ENCODE measurements around the gene ATP13A5. TPM values are rescaled to one million over a fixed set of nuclear protein-coding genes. Genes with fewer than 3 reads are reported as not detected.

Gene ATP13A5
- polyA plus RNA-seq, 3 donors: 0.18 to 0.22 TPM; not detected in 1

DNA sequence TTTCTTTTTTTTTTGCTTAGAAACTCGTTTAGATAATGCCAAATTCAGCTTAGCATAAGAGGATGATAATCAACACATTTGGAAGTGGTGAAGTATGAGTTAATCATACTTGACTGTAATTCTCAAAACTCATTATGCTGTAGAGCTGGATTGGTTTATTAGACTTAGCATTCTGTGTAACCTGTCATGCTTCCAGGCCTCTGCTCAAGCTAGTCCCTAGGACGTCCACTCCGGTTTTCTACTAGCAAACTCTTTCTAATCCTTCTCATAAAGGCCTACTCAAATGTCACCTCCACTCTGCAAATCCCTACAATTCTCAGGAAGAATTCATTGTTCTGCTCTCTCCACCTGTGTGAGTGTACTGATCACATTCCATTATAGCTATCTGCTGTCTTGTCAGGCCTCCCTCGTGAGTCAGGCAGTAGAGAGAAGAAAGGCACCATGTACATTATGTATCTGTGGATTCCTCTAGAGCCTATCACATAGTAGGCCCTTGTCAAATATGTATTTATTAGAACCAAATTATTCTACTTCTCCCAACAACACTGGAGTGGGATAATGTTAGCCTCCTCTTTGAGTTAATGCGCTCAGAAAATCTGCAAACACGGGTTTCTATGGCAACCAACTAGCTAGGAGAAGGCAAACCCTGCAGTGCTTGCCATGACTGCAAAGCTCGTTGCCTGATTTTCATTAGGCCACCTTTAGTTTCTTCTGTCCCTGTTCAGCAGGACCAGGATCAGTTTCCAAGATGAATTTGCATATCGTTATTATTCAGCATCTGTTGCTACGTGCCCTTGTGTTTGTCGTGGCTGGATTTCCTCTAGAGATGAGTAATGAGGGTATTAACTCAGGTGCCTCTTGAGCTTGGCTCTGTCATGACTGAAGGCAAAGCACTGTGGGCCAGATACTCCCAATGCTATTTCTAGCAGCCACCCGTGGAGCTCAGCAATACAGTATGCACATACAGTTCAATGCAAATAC is 30.7 kb downstream of the ATP13A5 start:
- DNase-seq: peak; percentile 20

DNA sequence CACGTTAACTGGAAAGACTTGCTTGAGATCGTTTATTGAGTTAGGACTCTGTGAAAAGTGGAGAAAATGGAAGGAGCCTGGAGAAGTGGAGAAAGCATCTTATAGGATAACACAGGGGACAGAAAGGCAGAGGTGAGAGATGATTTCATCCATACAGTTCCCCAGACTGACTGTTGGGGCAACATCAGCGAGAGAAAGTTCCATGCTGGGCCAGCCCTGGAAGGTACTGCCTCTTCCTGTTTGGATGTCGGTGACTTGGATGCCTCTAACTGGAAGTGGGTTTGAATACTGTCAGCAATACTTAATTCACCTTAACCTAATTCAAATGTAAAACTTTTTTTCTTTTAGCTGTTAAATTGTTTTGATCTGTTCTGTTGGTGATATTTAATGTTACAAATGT is 32.3 kb downstream of the ATP13A5 start:
- no peak for DNase-seq

DNA sequence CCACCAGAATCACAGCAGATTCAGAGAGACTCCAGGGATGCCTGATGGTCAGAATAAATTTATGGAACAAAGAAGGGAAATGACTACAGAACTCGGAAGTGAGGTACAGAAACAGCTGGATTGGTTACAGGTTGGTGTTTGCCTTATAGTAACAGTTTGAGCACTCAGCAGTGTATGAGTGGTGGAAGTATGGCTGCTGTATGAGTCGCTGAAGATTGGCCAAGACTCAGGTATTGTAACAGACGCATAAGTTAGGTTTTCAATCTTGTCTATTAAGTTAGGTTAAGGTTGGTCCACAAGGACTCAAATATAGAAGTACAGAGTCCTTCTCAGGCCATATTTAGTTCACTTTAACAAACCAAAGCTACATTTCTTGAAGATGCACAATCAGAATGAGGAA is 33.1 kb downstream of the ATP13A5 start:
- DNase-seq: no peak

DNA sequence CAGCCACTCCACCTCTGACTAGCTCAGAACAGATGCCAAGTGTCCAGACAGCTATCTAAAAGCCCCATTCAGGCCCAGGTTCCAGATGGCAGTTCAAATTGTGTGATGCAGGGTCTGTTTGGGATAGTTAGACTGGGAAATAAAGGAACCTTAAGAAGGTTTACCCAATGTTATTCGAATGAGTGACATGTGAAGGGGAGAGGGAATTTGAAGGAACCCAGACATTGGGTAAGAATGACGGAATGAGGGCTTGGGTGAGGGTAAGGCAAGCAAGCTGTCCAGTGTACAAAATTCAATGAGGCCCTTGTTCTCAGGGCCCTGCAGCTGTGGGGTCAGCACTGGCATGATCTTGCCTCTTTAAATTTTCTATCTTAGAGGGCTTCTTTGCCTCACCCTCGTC is 34.1 kb downstream of the ATP13A5 start:
- no peak for DNase-seq

DNA sequence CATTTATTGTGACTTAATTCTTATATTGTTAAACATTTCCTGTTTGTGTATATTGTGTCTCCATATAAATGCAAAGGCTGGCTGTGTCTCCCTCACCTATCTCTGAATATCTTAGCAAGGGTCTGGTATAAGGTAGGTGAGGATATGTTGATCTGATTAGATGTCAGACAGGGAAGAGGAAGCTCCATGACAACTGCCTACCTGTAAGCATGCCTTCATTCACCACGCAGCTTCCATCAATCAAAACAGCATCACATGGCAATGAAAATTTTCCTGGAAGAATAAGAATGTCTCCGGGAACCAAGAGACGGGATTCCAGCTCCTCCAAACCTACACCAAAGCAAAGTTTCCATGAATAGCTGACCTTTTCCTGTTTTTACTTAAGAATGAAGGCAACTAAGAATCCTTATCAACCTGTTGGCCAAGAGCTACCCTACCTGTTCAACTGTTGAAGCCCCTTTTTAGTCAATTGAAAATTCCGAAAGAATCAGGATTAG is 34.8 kb downstream of the ATP13A5 start:
- DNase-seq: no peak

DNA sequence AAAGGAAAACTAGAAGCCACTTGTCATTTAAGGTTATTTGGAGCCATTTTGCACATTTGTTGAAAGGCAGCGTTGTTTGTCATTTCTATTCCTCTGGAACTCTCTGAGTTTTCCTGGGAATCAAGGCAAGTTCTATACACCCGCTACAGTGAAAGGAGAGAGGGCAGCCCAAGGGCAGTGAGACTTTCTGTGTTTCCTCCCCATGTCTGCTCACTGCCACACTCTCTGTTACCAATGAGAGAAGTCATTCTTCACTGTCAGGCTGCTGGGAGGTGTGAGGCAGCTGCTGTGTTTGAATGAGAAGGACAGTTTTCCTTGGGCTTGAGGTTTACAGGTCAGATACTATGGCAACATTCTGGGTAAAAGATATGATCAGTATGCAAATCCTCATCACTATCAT is 36.0 kb downstream of the ATP13A5 start:
- no peak for DNase-seq

DNA sequence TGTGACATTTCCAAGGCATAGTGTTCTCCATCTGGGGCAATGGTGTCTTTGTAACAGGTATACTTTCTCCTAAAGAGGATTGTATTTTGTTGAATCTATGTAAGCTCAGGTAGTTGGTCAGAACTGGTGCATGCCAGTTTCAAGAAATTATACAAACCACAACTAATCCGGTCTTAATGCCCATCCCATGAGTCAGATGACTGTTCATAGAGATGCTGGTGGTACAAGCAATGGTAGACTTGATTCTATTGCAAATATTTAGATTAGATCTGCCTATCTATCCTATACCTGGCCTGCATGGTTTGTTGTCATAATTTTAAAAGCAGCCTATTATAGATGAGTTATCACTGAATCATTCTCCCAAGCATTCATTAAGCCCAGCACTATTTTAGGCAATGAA is 43.5 kb downstream of the ATP13A5 start:
- no peak for DNase-seq

DNA sequence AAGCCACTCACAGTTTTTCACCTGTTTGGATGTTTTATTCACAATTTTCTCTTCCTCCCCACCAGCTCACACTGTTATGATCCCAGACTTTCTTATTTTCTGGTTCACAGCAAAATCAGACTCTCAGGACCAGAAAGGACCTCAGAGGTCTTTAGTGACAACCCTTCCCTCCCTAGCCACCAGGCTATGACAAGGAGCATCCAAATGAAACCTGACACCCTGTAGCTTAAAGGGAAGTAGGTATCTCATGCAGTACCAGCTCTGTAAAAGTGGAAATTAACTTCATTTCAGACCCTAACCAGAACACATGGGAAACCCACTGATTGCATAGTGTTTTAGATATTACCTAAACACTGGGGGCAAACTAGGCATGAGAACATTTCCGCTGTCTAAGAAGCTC is 45.3 kb downstream of the ATP13A5 start:
- no peak for DNase-seq

DNA sequence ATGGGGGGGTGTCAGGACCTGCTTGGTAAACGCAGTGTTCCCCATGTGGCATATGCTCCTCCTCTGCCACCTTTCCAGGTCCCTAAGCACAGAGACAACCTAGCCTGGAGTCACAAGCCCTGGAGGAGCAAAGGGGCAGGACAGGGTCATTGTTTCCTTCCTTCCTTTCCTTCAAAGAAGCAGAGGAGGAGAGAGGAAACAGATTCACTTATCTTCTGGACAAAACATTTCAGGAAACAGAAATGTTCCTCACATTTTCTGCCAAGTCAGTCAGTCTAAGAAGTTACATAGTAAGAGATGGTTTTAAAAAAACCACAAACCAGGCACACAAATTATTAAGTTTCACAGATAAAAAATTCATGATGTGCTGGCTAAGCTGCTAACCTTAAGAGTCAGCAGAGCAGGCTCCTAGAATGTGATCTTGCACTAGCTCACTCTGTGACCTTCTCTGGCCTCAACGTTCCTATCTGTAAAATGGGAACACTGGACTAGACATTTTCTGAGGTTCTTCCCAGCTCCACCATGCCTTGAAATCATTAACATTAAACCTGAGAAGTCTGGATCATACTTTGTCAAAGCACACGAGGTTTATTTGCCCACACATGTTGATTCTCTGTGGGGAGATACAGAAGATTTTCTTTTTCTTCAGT is 47.9 kb downstream of the ATP13A5 start:
- no peak for DNase-seq

DNA sequence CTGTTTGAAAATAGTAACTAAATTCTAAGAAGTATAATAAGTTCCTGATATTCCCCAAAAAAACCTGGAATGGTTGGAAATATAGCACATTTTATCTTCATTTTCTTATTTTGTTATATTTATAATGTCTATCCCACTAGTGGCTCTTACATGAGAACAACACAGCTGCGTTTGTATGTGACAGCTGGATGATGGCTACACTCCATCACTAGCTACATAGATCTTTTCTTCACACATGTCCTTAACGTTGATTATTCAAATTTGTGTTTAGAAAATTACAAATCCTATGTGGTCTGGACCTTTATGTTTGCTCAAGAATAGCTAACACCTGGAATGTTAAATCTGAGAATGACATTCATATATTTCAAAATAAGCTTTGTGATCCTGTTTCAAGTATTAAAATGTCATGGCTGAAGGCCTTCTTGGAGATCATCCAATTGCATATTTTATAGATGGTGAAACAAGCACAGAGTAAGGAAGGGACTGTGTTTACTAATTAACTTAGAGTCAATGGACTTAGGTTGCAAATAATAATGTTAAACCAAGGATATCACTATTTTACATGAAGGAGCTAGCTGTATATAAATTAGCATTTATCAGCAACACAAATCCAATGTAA is 60.8 kb downstream of the ATP13A5 start:
- peak; percentile 44 for DNase-seq

DNA sequence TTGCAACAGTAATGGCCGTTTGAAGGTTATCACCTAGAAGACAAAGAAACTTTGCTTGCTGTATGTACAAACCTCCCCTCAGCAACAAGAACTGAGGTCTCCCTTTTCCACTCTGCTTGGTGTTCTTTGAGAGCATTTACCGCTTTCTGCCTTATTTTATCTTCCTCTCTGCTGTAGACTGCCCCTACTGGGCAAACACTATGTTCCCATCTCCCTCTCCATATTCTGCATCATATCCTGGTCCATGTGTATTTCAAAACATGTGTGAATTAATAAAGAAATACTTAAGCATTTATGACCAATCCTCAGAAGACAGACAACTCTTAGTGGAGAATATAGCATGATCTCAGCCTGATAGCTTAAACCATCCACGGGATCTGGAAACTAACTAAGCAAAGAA is 64.4 kb downstream of the ATP13A5 start:
- DNase-seq: no peak

DNA sequence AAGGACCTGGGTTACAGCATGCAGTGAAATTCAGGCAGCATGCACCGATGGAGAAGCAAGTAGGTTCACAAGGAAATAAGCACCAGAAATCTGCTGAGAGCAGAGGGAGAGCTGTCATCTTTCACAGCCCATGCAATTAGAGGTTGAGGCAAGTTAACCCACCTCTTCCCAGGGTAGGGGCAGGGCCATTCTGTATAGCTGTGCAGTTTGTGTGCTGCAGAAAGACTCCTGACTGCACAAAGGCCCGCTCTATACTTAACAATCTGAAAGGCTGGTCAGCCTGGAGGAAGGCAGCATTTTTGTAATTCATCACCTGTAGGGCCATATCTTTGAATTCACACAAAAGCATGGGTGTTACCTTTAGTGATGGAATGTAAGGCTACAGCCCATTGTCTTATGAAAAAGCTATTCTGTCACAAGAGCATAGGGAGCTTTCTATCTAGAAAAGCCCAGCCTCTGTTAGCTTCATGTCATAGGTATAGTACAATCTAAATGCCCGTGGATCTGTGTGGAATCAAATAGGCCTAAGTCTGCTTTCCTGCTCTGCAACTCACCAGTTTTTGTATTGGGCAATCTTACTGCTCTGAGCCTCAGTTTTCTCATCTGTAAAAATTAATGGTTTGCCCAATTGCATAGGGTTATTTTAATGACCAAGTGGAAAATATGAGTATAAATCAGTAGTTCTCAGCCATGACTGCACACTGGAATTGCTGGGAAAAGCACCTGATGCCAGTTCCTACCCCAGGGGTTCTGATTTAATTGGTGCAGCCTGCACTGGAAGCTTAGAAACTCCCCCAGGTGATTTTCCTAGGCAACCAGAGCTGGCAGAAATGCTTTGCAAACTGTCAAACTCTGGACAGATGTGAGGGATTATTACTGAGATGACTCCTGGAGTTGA is 65.2 kb downstream of the ATP13A5 start:
- no peak for DNase-seq

DNA sequence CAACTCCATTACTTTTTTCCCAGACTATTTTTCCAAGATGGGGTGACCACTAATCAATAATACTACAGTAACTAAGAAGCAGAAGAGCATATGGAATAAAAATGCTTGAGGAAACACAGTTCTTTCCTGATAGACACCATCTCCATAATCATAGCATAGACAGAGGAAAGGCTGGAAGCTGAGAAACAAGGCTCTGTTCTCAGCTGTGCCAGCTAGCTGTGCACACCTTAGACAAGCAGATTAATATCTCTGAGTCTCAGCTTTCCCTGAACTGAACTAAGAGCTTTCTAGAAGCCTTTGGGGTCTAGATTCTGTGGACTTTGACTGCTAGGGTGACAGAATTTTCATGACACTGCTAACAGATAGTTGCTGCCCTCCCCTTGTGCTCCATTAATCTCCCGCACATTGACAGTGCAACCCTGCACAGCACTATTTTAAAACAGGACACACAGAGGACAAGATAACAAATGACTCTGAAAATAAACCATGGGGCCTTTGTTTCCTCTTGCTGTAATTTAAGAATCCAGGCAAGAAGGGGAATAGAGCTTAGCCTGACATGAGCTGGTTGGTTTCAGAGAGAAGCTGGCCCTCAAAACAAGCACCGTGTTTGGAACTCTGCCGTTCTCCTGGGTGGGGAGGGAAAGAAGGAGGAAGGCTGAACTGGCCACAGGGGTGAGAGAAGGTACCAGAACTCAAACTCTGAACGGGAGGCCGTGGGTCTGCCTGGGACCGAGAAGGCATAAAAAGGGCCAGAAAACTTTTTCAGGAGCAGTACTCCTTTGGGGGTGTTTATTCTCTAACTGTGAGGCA is 67.4 kb downstream of the ATP13A5 start:
- DNase-seq: peak; percentile 62

DNA sequence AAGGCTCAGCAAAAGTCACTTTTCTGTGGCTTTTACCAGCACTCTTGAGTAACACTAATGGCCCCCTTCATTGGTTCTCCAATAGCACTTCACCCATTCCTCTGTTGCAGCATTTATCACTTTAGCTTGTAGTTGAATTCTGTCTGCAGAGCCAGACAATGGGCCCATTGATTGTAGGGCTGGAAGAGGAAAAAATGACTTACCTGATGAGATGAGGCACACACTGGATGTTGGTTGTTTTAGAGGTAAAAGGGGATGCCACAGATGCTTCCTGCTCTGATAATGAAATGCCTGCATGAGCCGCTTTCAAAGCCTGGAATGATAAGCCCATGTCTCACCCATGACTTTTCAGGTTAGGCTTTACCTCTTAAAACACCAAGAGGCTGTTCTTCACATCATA is 73.2 kb downstream of the ATP13A5 start:
- no peak for DNase-seq

DNA sequence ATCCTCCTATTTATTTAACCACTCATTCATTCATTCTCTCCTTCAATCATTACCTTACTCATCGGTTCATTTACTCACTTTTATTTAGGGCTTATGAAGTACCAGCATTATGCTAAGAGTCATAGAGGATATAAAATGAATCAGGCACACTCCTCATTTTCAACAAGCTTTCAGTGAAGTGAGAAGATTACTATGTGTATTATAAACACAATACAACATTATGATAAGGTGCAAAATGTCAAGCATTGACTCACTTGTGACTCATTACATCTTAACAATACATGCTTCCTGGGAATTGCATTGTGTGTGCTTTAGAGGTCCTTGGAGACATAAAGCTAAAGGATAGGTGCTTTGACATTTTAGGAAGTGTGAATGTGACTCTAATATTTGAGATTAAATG is 77.1 kb downstream of the ATP13A5 start:
- DNase-seq: no peak

DNA sequence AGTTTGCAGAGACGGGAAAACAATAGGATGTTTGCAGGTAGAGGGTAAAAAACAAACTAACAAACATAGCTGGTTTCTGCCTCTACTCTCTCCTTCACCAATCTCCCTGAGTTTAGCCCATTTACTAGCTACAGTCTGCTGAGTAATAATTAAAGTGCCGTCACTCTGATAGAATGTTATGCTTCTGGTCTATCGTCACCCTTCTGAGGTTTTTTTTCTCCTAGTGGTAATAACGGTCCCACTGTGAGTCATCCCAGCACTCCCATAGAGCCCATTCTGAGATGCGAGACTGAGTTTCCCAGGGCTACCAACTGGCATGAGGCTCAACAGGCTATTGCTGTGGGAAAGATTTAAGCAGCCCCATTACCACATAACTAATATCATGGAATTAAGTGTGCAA is 81.1 kb downstream of the ATP13A5 start:
- DNase-seq: no peak

DNA sequence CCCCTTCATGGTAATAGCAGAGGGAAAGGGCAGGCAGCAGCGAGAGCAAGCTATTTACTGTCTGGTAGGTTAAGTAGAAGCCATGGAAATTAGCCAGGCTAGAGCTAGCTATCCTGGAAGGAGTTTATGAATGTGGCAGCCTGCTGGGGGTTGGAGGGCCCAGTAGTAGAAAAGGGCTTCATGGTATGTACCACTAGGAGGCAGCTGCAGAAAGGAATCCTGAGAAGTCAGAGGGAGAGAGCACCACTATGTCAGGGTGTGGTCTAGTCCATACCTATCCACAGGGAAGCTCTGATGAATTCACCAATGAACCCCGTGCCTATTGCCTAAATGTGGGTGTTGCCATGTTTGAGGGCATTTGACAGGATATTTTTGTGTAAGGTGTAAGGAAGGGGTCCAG is 82.6 kb downstream of the ATP13A5 start:
- DNase-seq: no peak

DNA sequence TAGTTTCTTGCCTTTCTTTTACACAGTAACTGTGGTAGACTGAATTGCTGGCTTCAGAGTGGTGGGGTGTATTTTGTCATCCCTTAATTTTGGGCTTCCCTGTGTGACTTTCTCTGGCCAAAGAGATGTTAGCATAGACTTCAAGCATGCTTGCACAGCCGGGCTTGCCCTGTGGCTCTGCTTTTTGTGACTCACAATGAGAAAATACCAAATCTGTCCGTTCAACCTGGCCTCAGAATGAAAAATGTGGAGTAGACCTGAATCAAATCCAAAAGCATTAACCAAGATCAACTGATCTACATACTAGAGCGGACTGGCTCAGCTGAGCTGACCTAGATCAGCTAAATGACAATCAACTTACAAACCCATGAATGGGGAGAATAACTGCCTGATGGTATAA is 86.2 kb downstream of the ATP13A5 start:
- no peak for DNase-seq

DNA sequence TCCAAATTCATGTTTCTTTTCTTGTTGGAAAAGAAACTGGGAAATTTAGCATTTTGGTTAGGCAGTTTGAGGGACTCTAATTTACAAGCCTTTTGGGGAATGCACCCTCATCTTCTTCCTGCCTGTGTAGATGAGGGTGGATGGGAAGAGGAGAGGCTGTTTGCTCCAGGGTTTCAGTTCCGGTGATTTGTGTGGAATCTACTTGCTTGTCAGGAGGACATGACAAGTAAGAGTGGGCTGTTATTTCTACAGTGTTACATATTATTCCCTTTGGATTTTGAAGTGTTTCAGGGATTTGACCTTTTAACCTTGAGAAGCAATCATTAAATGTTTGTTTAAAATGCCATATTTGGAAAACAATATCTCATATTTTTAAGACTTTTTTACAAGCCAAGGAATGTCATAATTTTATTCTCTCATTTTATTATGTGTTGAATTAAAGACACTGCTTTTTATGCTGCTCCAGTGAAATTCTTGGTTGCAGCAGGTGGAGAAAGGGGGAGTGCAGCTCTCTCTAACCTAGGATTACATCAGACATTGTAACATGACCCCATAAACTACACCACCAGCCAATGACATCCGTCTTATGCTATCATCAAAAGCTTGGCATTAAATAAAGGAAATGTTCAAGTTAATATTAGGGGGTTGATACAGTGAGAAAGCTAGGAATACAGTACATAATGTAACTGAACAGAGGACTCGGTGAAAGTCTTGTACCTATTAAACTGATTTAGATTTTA is 107.3 kb downstream of the ATP13A5 start:
- DNase-seq: no peak

DNA sequence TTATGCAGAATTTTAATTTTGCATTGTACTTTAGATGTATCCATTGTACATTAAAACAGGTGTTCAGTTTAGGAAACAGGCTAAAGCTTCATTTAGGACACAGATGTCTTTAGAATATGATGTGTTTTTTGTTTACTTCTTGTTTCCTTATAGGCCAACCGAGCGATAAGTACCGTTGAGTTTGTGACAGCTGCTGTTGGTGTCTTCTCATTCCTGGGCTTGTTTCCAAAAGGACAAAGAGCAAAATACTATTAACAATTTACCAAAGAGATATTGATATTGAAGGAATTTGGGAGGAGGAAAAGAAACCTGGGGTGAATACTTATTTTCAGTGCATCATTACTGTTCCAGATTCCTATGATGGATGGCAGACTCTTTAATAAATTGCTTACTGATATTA is 108.1 kb downstream of the ATP13A5 start:
- DNase-seq: no peak

Measured in renal pelvis (tissue), 4 donors.